Measurements from ENCODE around the gene PCGF2.

Gene PCGF2

GRCh38 chr17:38719943-38720641 lies 28.0 kb downstream of the PCGF2 start:
- ChIA-PET CTCF (interaction anchor here (0.6 to 2.1 kb wide), 3 partner anchors 8 to 46 kb away, joined by 3 to 18 read pairs (median 9); no protein-coding TSS in a partner anchor), POLR2A (interaction anchor here (0.7 to 1.9 kb wide), 3 partner anchors 9 to 11 kb away, joined by 3 to 5 read pairs (median 3); no protein-coding TSS in a partner anchor)
- H3K9me3 ChIP-seq (ENCODE audit: control insufficient read depth, insufficient read depth, low read depth, low read length): no peaks in the 10 kb centered on the region
- H3K4me3 ChIP-seq (ENCODE audit: low read depth, low read length): no peak overlapping the region
- H3K27ac ChIP-seq (ENCODE audit: extremely low read depth, low read depth, low read length): no peak overlapping the region
- H3K4me1 ChIP-seq (ENCODE audit: control insufficient read depth, insufficient read depth, low read length): no peaks in the 10 kb centered on the region
- H3K36me3 ChIP-seq (ENCODE audit: control insufficient read depth in 2 of 2, insufficient read depth in 1 of 2, low read length in 2 of 2): peaks cover 3 to 76% of the 10 kb centered on the region in 2 experiments; a peak in 2 of 3 replicates
- TF ChIP-seq SCRT2 (tag by site-specific recombination; IDR thresholded peaks at IDR 0.05) (peak; percentile 59; the same call in 1 of the 2 replicates), ZNF394 (tag by site-specific recombination; IDR thresholded peaks at IDR 0.05; ENCODE audit: borderline replicate concordance) (no peak), REST (tag by site-specific recombination; IDR thresholded peaks at IDR 0.05) (no peak), PRDM10 (tag by site-specific recombination; IDR thresholded peaks at IDR 0.05) (no peak), KLF8 (tag by site-specific recombination; IDR thresholded peaks at IDR 0.05) (peak; percentile 57; the same call in 1 of the 2 replicates), ZNF623 (tag by site-specific recombination; IDR thresholded peaks at IDR 0.05) (no peak), SCRT1 (tag by site-specific recombination; IDR thresholded peaks at IDR 0.05; ENCODE audit: borderline replicate concordance) (peak; percentile 59; the same call in 1 of the 2 replicates), BCL11A (tag by site-specific recombination; IDR thresholded peaks at IDR 0.05; ENCODE audit: low read depth) (no peak), ZBTB44 (tag by site-specific recombination; IDR thresholded peaks at IDR 0.05) (0 out of 2 replicates have a peak, but pooled peaks have one; percentile 27), ZNF747 (tag by site-specific recombination; IDR thresholded peaks at IDR 0.05) (no peak), ZNF24 (tag by site-specific recombination; IDR thresholded peaks at IDR 0.05) (no peak), ZNF10 (tag by site-specific recombination; IDR thresholded peaks at IDR 0.05) (no peak), ZNF518A (tag by site-specific recombination; conservative IDR thresholded peaks at IDR 0.05; ENCODE audit: low read depth) (no peak), ZNF398 (tag by site-specific recombination; IDR thresholded peaks at IDR 0.05) (no peak), TRIM28 (IDR thresholded peaks at IDR 0.05; ENCODE audit: borderline replicate concordance, low read length) (no peak), ZSCAN18 (tag by site-specific recombination; IDR thresholded peaks at IDR 0.05) (no peak), ZNF664 (tag by site-specific recombination; IDR thresholded peaks at IDR 0.05) (no peak), SETDB1 (IDR thresholded peaks at IDR 0.05; ENCODE audit: insufficient read length, low read length) (no peak), ZNF558 (tag by site-specific recombination; IDR thresholded peaks at IDR 0.05) (no peak)
